AG04449 (cell line): Measurements from ENCODE around the gene TPPP2.

ENCODE experiments used
- CTCF ChIA-PET: fragments of 350-600 bp; formaldehyde crosslinking; extraction: SDS; loops from one replicate; lab custom pipeline; 2021; ENCODE audit warnings: antibody characterized with exemption; lab: Yijun Ruan, JAX
- POLR2A ChIA-PET: fragments of 400-600, 350-600 bp; formaldehyde crosslinking; extraction: SDS; loops from one replicate; lab custom pipeline; 2020; ENCODE audit warnings: antibody characterized with exemption, inconsistent platforms; lab: Yijun Ruan, JAX
- DNase-seq: peaks from one replicate; pipeline ENCODE4 v3.0.0-alpha.2; 2010; ENCODE audit warnings: low read depth, low spot score
- H3K4me3 ChIP-seq: 2 replicates; pipeline ENCODE4 v1.5.1; 2011; ENCODE audit warnings: low read depth, mild to moderate bottlenecking, control low read depth, low read length
- CTCF ChIP-seq: IDR thresholded peaks from one replicate; pipeline ENCODE4 v1.5.1; 2011; ENCODE audit warnings: mild to moderate bottlenecking, moderate library complexity, low read length, control low read depth, inconsistent platforms; ENCODE audit not compliant: insufficient read depth; ENCODE audit errors: missing control alignments

TPPP2 gene

GRCh38 chr14:21042918-21043317, 12.9 kb downstream of the TPPP2 start:
- no peak for TF ChIP-seq CTCF
- no peak overlapping the region for H3K4me3 ChIP-seq
- POLR2A ChIA-PET, result no interaction called here
- CTCF ChIA-PET, result interaction anchor here (0.6 to 7.0 kb wide), 11 partner anchors 12 to 72 kb away, joined by 3 to 287 read pairs (median 8); partner anchors contain the start of genes RNASE8 and TPPP2
- no peak for DNase-seq

- no peak for TF ChIP-seq CTCF
- H3K4me3 ChIP-seq, result no peak overlapping the region
- CTCF ChIA-PET, result interaction anchor here (0.7 to 7.0 kb wide), 13 partner anchors 13 to 73 kb away, joined by 3 to 287 read pairs (median 5); partner anchors contain the start of genes ARHGEF40, RNASE8 and TPPP2
- DNase-seq, result no peak
- POLR2A ChIA-PET, result no interaction called here
These were observed 13.5 kb downstream of the TPPP2 start for GRCh38 chr14:21043387-21043973.

GRCh38 chr14:21043974-21044618, 14.1 kb downstream of the TPPP2 start:
- CTCF ChIA-PET, result interaction anchor here (0.7 to 7.0 kb wide), 12 partner anchors 13 to 73 kb away, joined by 3 to 287 read pairs (median 4); partner anchors contain the start of genes ARHGEF40 and RNASE8
- no peak overlapping the region for H3K4me3 ChIP-seq
- POLR2A ChIA-PET, result interaction anchor here (0.8 kb wide), 1 partner anchor 202 kb away, joined by 3 read pairs; no protein-coding TSS in a partner anchor
- no peak for DNase-seq
- TF ChIP-seq CTCF, result no peak

GRCh38 chr14:21047378-21047781, 17.4 kb downstream of the TPPP2 start:
- POLR2A ChIA-PET, result interaction anchor here (0.7 to 1.5 kb wide), 3 partner anchors 11 to 43 kb away, joined by 3 to 9 read pairs (median 3); partner anchors contain the start of gene ARHGEF40
- no peak for DNase-seq
- no peak overlapping the region for H3K4me3 ChIP-seq
- CTCF ChIA-PET, result interaction anchor here (0.8 to 4.4 kb wide), 17 partner anchors 8 to 60 kb away, joined by 3 to 40 read pairs (median 7); partner anchors contain the start of genes ARHGEF40, RNASE13, RNASE8 and SLC39A2
- no peak for TF ChIP-seq CTCF

GRCh38 chr14:21048638-21049037, 18.6 kb downstream of the TPPP2 start:
- CTCF ChIA-PET, result interaction anchor here (0.6 to 4.4 kb wide), 15 partner anchors 9 to 58 kb away, joined by 3 to 40 read pairs (median 8); partner anchors contain the start of genes ARHGEF40, RNASE13 and RNASE8
- DNase-seq, result no peak
- H3K4me3 ChIP-seq, result no peak overlapping the region
- POLR2A ChIA-PET, result interaction anchor here (1.0 kb wide), 1 partner anchor 15 kb away, joined by 4 read pairs; no protein-coding TSS in a partner anchor
- TF ChIP-seq CTCF, result no peak
